Measurements from ENCODE around the gene MIS18A. TPM values are rescaled to one million over a fixed set of nuclear protein-coding genes. Genes with fewer than 3 reads are reported as not detected.

Gene MIS18A
- total and polyA plus RNA-seq, 2 experiments from 2014 or later = 46.1 to 133 TPM

- no peak for TF ChIP-seq REST (IDR thresholded peaks at IDR 0.05; ENCODE audit: unreplicated experiment)
Observed at GRCh38 chr21:32319012-32319411, 40.2 kb upstream of the MIS18A start (continued).

- H2AFZ ChIP-seq = no peak overlapping the region
- Mint-ChIP-seq H3K9me3 (no peaks in the 10 kb centered on the region), H3K27me3 (ENCODE audit: insufficient read depth, low read depth, poor library complexity) (peaks cover 4% of the 10 kb centered on the region)
- TF ChIP-seq ZNF331 (CRISPR knock-in tag; IDR thresholded peaks at IDR 0.05; ENCODE audit: low read depth) (no peak), EZH2 (IDR thresholded peaks at IDR 0.05; ENCODE audit: low read depth, unreplicated experiment) (no peak), NANOG (IDR thresholded peaks at IDR 0.05; ENCODE audit: borderline replicate concordance) (no peak), CTCF (conservative IDR thresholded peaks at IDR 0.05; ENCODE audit: low read depth in 2 of 2) (no peak), REST (IDR thresholded peaks at IDR 0.05; ENCODE audit: unreplicated experiment) (no peak), ETS1 (IDR thresholded peaks at IDR 0.05) (no peak), POLR2AphosphoS5 (IDR thresholded peaks at IDR 0.05; ENCODE audit: low read depth) (no peak), STAT1 (IDR thresholded peaks at IDR 0.05; ENCODE audit: unreplicated experiment) (no peak), EZH2phosphoT487 (IDR thresholded peaks at IDR 0.05; ENCODE audit: unreplicated experiment) (no peak), CREB1 (CRISPR knock-in tag; IDR thresholded peaks at IDR 0.05; ENCODE audit: low read depth) (no peak)
Observed at GRCh38 chr21:32317726-32318125, 38.9 kb upstream of the MIS18A start.

More at GRCh38 chr21:32317726-32318125, 38.9 kb upstream of the MIS18A start:
- no peak overlapping the region for H3K27ac Mint-ChIP-seq
- Histone ChIP-seq H3K27me3 (ENCODE audit: insufficient read depth) (no peaks in the 10 kb centered on the region), H3K27ac (ENCODE audit: low read depth) (no peak overlapping the region), H3F3A (replicated peaks; ENCODE audit: low read depth) (no peaks in the 10 kb centered on the region), H4K20me1 (replicated peaks; ENCODE audit: insufficient read depth) (peaks cover 3% of the 10 kb centered on the region), H3K79me2 (replicated peaks; ENCODE audit: insufficient read depth) (no peaks in the 10 kb centered on the region; the same call in 1 of the 2 replicates), H3K4me2 (no peak overlapping the region), H3K4me3 (no peak overlapping the region), H3K4me1 (ENCODE audit: insufficient read depth) (no peaks in the 10 kb centered on the region), H3K36me3 (ENCODE audit: insufficient read depth) (peaks cover 60% of the 10 kb centered on the region), H3K9me2 (ENCODE audit: insufficient read depth) (no peaks in the 10 kb centered on the region)
- no peaks in the 10 kb centered on the region for H3K4me1 Mint-ChIP-seq
- H3K4me3 Mint-ChIP-seq = no peak overlapping the region
- DNase-seq (ENCODE audit: low spot score) = no peak
- peaks cover 76% of the 10 kb centered on the region for H3K36me3 Mint-ChIP-seq (ENCODE audit: low read depth)
- ATAC-seq = no peak
